ENCODE results near the gene IRS2. TPM values are rescaled to one million over a fixed set of nuclear protein-coding genes. Genes with fewer than 3 reads are reported as not detected.

IRS2 gene
- total RNA-seq, 1 donor from 2014 or later: 20.1 TPM

GRCh38 chr13:109821103-109821502, 34.7 kb upstream of the IRS2 start:
- no peaks in the 10 kb centered on the region for H3K36me3 ChIP-seq (ENCODE audit: insufficient read depth, low read length)
- H3K79me2 ChIP-seq (ENCODE audit: insufficient read depth, low read length): no peaks in the 10 kb centered on the region
- FAIRE-seq: no peak
- peaks cover 2% of the 10 kb centered on the region for H3K36me3 Mint-ChIP-seq (ENCODE audit: low read depth, unreplicated experiment)
- H2AFZ ChIP-seq (ENCODE audit: low read depth, low read length): no peak overlapping the region
- peaks cover 13% of the 10 kb centered on the region for H3K9me3 Mint-ChIP-seq (ENCODE audit: unreplicated experiment)
- no peak overlapping the region for H3K27ac ChIP-seq (ENCODE audit: low read depth, low read length)
- H3K27ac Mint-ChIP-seq (ENCODE audit: unreplicated experiment): no peak overlapping the region
- peaks cover 27% of the 10 kb centered on the region for H3K4me1 ChIP-seq (ENCODE audit: insufficient read depth, low read length)
- no peak for DNase-seq (ENCODE audit: low read depth)
- H3K9ac ChIP-seq (ENCODE audit: low read length): no peak overlapping the region
- no peak overlapping the region for H3K4me3 Mint-ChIP-seq (ENCODE audit: unreplicated experiment)
- TF ChIP-seq, protein P1, sequence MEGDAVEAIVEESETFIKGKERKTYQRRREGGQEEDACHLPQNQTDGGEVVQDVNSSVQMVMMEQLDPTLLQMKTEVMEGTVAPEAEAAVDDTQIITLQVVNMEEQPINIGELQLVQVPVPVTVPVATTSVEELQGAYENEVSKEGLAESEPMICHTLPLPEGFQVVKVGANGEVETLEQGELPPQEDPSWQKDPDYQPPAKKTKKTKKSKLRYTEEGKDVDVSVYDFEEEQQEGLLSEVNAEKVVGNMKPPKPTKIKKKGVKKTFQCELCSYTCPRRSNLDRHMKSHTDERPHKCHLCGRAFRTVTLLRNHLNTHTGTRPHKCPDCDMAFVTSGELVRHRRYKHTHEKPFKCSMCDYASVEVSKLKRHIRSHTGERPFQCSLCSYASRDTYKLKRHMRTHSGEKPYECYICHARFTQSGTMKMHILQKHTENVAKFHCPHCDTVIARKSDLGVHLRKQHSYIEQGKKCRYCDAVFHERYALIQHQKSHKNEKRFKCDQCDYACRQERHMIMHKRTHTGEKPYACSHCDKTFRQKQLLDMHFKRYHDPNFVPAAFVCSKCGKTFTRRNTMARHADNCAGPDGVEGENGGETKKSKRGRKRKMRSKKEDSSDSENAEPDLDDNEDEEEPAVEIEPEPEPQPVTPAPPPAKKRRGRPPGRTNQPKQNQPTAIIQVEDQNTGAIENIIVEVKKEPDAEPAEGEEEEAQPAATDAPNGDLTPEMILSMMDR (IDR thresholded peaks at IDR 0.05; ENCODE audit: insufficient read depth, low read depth, low read length): no peak
- no peak for TF ChIP-seq EZH2 (IDR thresholded peaks at IDR 0.05; ENCODE audit: insufficient read depth, low read length)
- H4K20me1 ChIP-seq (ENCODE audit: insufficient read depth, low read length): no peaks in the 10 kb centered on the region
- H3K4me2 ChIP-seq (ENCODE audit: low read length): no peak overlapping the region
- H3K9me3 ChIP-seq (ENCODE audit: insufficient read depth, low read depth, low read length): no peaks in the 10 kb centered on the region
- H3K27me3 Mint-ChIP-seq (ENCODE audit: low read depth, unreplicated experiment): peaks cover 4% of the 10 kb centered on the region
- peaks cover 18% of the 10 kb centered on the region for H3K4me1 Mint-ChIP-seq (ENCODE audit: low read depth, unreplicated experiment)
- H3K4me3 ChIP-seq (ENCODE audit: insufficient read depth, low read depth, low read length): no peak overlapping the region
- no peaks in the 10 kb centered on the region for H3K27me3 ChIP-seq (ENCODE audit: insufficient read depth, low read length)

- no peaks in the 10 kb centered on the region for H3K79me2 ChIP-seq (ENCODE audit: insufficient read depth, low read length)
- peaks cover 27% of the 10 kb centered on the region for H3K4me1 ChIP-seq (ENCODE audit: insufficient read depth, low read length)
- H3K9me3 Mint-ChIP-seq (ENCODE audit: unreplicated experiment): peaks cover 8% of the 10 kb centered on the region
- no peak overlapping the region for H3K4me3 ChIP-seq (ENCODE audit: insufficient read depth, low read depth, low read length)
- H3K27me3 ChIP-seq (ENCODE audit: insufficient read depth, low read length): no peaks in the 10 kb centered on the region
- H3K4me3 Mint-ChIP-seq (ENCODE audit: unreplicated experiment): no peak overlapping the region
- H3K27ac Mint-ChIP-seq (ENCODE audit: unreplicated experiment): no peak overlapping the region
- H4K20me1 ChIP-seq (ENCODE audit: insufficient read depth, low read length): no peaks in the 10 kb centered on the region
- peaks cover 23% of the 10 kb centered on the region for H3K4me1 Mint-ChIP-seq (ENCODE audit: low read depth, unreplicated experiment)
- H3K27me3 Mint-ChIP-seq (ENCODE audit: low read depth, unreplicated experiment): peaks cover 3% of the 10 kb centered on the region
- peaks cover 2% of the 10 kb centered on the region for H3K36me3 Mint-ChIP-seq (ENCODE audit: low read depth, unreplicated experiment)
- H3K27ac ChIP-seq (ENCODE audit: low read depth, low read length): no peak overlapping the region
- no peak overlapping the region for H2AFZ ChIP-seq (ENCODE audit: low read depth, low read length)
- FAIRE-seq (no peak), DNase-seq (ENCODE audit: low read depth) (no peak)
- H3K9ac ChIP-seq (ENCODE audit: low read length): no peak overlapping the region
- no peaks in the 10 kb centered on the region for H3K36me3 ChIP-seq (ENCODE audit: insufficient read depth, low read length)
- no peaks in the 10 kb centered on the region for H3K9me3 ChIP-seq (ENCODE audit: insufficient read depth, low read depth, low read length)
- no peak overlapping the region for H3K4me2 ChIP-seq (ENCODE audit: low read length)
- TF ChIP-seq, protein P1 (IDR thresholded peaks at IDR 0.05; ENCODE audit: insufficient read depth, low read depth, low read length): no peak
- no peak for TF ChIP-seq EZH2 (IDR thresholded peaks at IDR 0.05; ENCODE audit: insufficient read depth, low read length)
Observed at GRCh38 chr13:109819874-109820273, 33.5 kb upstream of the IRS2 start.

DNA sequence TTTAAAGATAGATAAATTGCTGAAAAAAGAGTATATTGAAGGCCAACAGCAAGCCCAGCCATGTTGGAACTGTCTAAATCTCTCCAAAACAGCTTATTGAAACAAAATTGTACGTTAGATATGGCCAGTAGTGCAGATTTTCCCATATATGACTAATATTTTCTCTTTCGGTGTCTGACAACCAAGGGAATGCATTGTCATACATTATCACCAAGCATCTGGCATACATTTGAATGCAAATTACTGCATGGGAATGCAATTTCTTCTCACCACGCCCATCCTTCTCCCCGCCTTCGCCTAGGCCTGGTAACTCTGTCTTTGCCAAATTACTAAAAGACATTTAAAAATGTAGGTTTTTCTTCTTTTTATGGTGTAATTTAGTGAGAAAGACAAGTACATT, 32.5 kb upstream of the IRS2 start:
- no peaks in the 10 kb centered on the region for H4K20me1 ChIP-seq (ENCODE audit: insufficient read depth, low read length)
- no peaks in the 10 kb centered on the region for H3K36me3 ChIP-seq (ENCODE audit: insufficient read depth, low read length)
- no peaks in the 10 kb centered on the region for H3K9me3 ChIP-seq (ENCODE audit: insufficient read depth, low read depth, low read length)
- no peak overlapping the region for H3K9ac ChIP-seq (ENCODE audit: low read length)
- H3K4me1 ChIP-seq (ENCODE audit: insufficient read depth, low read length): peaks cover 27% of the 10 kb centered on the region
- H2AFZ ChIP-seq (ENCODE audit: low read depth, low read length): no peak overlapping the region
- peaks cover 4% of the 10 kb centered on the region for H3K27me3 Mint-ChIP-seq (ENCODE audit: low read depth, unreplicated experiment)
- H3K27me3 ChIP-seq (ENCODE audit: insufficient read depth, low read length): no peaks in the 10 kb centered on the region
- H3K27ac ChIP-seq (ENCODE audit: low read depth, low read length): peak overlapping the region; percentile 24
- H3K79me2 ChIP-seq (ENCODE audit: insufficient read depth, low read length): no peaks in the 10 kb centered on the region
- FAIRE-seq: no peak
- H3K4me3 Mint-ChIP-seq (ENCODE audit: unreplicated experiment): no peak overlapping the region
- H3K4me1 Mint-ChIP-seq (ENCODE audit: low read depth, unreplicated experiment): peaks cover 23% of the 10 kb centered on the region
- no peak for TF ChIP-seq EZH2 (IDR thresholded peaks at IDR 0.05; ENCODE audit: insufficient read depth, low read length)
- TF ChIP-seq, protein P1 (IDR thresholded peaks at IDR 0.05; ENCODE audit: insufficient read depth, low read depth, low read length): no peak
- no peak overlapping the region for H3K27ac Mint-ChIP-seq (ENCODE audit: unreplicated experiment)
- DNase-seq (ENCODE audit: low read depth): peak; percentile 49
- peaks cover 3% of the 10 kb centered on the region for H3K9me3 Mint-ChIP-seq (ENCODE audit: unreplicated experiment)
- H3K4me3 ChIP-seq (ENCODE audit: insufficient read depth, low read depth, low read length): no peak overlapping the region
- H3K36me3 Mint-ChIP-seq (ENCODE audit: low read depth, unreplicated experiment): peaks cover 2% of the 10 kb centered on the region
- H3K4me2 ChIP-seq (ENCODE audit: low read length): no peak overlapping the region

Data from astrocyte (in vitro differentiated cells and primary cell).